Kidney epithelial cell (primary cell): ENCODE measurements around the gene PPL. TPM values are rescaled to one million over a fixed set of nuclear protein-coding genes. Genes with fewer than 3 reads are reported as not detected.

Experiments
- DNase-seq: peaks from one replicate; pipeline ENCODE4 v3.0.0-alpha.2; 2010; ENCODE audit warnings: low read depth
- H3K27me3 ChIP-seq: 2 replicates; pipeline ENCODE4 v1.6.0; 2011; ENCODE audit warnings: low read length; ENCODE audit not compliant: control insufficient read depth, insufficient read depth
- H3K36me3 ChIP-seq: 2 replicates; pipeline ENCODE4 v1.5.1; 2011; ENCODE audit warnings: low read length; ENCODE audit not compliant: control insufficient read depth, insufficient read depth
- H3K4me3 ChIP-seq: 2 replicates; pipeline ENCODE4 v1.5.1; 2011; ENCODE audit warnings: low read depth, mild to moderate bottlenecking, control low read depth, low read length
- total RNA-seq: library from RNA; depleted of rRNA; stranded (reverse); fragments of >200 nt; gene quantifications from 2 replicates; pipeline ENCODE4 v1.2.3, GENCODE V29; 2015
- TF ChIP-seq, protein P1 (sequence below): IDR thresholded peaks from 2 replicates; pipeline ENCODE4 v1.5.1; 2011; ENCODE audit warnings: mild to moderate bottlenecking, moderate library complexity, low read length, control low read depth, inconsistent platforms; ENCODE audit not compliant: insufficient read depth, poor library complexity, severe bottlenecking

The PPL gene
- total RNA-seq, 1 donor from 2014 or later, result 26.5 TPM

DNA sequence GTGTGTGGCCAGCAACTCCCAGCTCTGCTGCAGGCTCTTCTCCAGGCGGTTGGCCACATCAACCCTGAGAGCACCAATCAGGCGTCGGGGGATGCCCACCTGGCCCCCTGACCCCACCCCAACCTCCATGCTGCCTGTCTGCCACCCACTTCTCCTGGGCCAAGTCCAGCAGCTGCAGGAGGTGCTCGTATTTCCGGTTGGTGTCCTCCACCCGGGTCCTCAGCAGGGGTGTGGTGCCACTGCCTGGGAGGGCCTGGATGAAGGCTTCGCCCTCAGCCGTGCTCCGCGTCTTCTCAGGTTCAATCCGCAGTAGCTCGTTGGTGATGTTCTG, 45.1 kb downstream of the PPL start:
- no peaks in the 10 kb centered on the region for H3K36me3 ChIP-seq
- no peaks in the 10 kb centered on the region for H3K27me3 ChIP-seq
- no peak overlapping the region for H3K4me3 ChIP-seq
- TF ChIP-seq, protein P1, sequence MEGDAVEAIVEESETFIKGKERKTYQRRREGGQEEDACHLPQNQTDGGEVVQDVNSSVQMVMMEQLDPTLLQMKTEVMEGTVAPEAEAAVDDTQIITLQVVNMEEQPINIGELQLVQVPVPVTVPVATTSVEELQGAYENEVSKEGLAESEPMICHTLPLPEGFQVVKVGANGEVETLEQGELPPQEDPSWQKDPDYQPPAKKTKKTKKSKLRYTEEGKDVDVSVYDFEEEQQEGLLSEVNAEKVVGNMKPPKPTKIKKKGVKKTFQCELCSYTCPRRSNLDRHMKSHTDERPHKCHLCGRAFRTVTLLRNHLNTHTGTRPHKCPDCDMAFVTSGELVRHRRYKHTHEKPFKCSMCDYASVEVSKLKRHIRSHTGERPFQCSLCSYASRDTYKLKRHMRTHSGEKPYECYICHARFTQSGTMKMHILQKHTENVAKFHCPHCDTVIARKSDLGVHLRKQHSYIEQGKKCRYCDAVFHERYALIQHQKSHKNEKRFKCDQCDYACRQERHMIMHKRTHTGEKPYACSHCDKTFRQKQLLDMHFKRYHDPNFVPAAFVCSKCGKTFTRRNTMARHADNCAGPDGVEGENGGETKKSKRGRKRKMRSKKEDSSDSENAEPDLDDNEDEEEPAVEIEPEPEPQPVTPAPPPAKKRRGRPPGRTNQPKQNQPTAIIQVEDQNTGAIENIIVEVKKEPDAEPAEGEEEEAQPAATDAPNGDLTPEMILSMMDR, result no peak
- DNase-seq, result no peak

DNA sequence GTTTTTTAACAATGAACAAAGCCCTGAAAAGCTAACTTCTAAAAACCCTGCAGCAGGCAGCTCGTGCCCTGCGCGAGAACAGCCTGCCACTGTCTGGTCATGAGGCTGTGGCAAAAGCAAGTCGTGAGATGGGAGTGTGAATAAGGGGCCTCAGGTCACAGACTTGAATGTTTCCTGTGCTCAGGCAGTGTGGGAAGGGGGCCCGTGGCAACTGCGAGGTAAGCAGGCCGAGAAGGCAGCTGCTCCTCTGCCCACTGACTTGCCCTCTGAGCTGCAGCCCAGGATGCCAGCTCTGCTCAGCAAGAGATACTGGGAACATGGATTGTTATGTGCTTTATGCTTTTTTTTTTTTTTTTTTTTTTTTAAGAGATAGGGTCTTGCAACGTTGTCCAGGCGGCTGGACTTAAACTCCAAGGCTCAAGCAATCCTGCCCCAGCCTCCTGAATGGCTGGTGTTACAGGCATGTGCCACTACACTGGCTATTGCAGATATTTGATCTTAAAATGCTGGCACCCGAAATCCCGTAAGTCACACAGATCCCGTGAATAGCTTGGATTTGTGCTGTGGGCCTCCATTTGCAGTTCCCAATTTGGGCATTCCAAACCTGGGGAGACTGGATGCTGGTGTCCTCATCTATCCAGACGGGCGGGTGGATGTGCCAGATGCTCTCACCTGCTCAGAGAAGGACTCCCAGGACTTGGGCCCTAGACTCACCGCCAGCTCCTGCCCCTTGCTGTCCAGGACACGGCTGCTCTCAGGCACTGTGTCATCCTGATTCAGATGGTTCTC, 45.7 kb downstream of the PPL start:
- no peak overlapping the region for H3K4me3 ChIP-seq
- H3K36me3 ChIP-seq, result no peaks in the 10 kb centered on the region
- no peak for DNase-seq
- H3K27me3 ChIP-seq, result no peaks in the 10 kb centered on the region
- TF ChIP-seq, protein P1, result no peak

DNA sequence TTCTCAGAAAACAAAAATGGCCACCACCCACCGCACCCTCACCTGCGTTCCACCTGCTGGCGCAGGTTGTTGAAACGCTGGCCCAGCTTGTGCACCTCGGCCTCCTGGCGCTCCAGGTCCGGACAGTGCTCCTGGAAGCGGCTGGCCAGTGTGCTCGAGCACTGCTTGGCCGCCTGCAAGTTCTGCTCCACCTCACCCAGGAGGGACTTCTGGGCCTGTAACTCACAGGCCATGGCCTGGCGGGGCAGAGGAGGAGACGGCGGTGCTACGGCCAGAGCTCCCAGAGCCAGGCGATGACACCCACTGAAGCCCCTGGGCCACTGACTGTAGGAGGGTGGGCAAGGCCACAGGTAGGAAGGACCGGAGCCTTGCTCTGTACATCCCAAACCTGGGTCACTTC, 46.3 kb downstream of the PPL start:
- Histone ChIP-seq H3K27me3 (no peaks in the 10 kb centered on the region), H3K36me3 (peaks cover 1% of the 10 kb centered on the region), H3K4me3 (no peak overlapping the region)
- DNase-seq, result no peak
- TF ChIP-seq, protein P1, result no peak

DNA sequence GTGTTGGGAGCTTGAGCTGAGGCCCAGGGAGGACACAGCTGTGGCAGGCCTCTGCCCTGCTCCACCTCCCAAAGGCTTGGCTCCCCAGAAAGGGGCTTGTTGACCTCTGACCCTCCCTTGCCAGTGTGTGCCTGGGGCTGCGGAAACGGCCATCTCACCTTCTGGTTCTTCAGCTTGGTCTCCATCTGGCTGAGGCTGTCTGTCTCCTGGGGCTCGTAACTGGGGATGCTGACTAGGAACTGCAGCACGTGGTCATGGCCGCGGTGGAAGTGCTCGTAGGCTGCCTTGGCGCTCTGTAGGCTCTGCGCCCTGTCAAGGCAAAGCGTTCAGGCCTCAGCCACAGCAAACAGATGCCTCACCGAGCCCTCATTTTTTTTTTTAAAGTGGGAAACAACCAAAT, 46.9 kb downstream of the PPL start:
- no peak for DNase-seq
- peaks cover 1% of the 10 kb centered on the region for H3K36me3 ChIP-seq
- H3K27me3 ChIP-seq, result no peaks in the 10 kb centered on the region
- no peak overlapping the region for H3K4me3 ChIP-seq
- TF ChIP-seq, protein P1, result no peak

DNA sequence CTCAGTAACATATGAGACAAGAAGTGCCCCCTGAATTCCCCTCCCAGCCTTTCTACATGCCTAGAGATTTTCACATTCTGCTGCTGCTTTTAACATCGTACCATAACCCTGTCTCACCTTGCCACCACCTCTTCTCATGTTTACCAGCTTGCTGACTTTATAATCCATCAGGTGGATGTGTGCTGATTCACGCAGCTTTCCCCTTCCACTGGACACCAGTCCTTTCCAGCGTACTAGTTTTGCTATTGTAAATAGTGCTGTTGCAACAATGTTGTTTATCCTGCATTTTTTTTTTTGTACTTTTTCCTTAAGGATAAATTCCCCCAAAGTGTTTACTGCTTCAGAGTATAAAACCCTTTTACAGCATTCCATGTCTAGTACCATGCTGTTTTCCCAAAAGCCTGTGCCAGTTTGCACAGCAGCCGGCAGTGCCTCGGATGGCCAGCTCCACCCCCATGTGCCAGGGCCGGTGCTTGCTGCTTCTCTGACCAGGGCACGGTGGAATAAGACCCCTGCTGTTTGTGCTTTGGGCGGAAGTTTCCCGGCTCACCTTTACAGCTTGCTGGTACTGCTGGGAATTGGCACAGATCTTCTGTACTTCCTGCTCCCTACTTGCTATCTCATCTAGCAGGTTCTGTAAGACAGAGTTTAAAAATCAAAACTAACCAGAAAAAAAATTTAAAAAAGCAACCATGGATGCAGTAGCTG, 48.4 kb downstream of the PPL start:
- TF ChIP-seq, protein P1, result no peak
- no peak for DNase-seq
- Histone ChIP-seq H3K36me3 (peaks cover 6% of the 10 kb centered on the region), H3K4me3 (no peak overlapping the region), H3K27me3 (no peaks in the 10 kb centered on the region)

DNA sequence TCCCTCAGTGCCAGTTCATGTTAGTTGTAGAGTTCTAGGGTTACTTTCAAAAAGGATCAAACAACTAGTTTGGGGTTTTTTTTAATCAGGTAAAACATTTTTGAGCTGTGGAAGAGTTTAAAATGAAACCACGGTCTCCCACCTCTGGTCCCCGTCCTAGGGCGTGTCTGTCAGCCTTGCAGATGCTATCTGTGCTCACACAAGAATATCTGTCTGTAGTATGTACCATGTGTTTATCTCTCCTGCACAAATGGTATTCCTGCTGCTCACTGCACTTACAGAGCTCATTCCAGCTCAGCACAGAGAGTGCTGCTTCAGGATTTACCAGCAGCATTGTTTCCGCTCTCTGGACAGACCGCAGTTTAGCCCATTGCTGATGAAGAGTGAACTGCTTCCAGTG, 50.8 kb downstream of the PPL start:
- Histone ChIP-seq H3K36me3 (peaks cover 7% of the 10 kb centered on the region), H3K4me3 (no peak overlapping the region), H3K27me3 (no peaks in the 10 kb centered on the region)
- TF ChIP-seq, protein P1, result no peak
- DNase-seq, result no peak
